ENCODE data around the gene MAST4. TPM values are rescaled to one million over a fixed set of nuclear protein-coding genes. Genes with fewer than 3 reads are reported as not detected.
A peak's percentile ranks its signal among the peaks of the same experiment; 100 is the strongest.

MAST4 gene
- total RNA-seq, 1 donor from 2014 or later = 0.99 TPM

GRCh38 chr5:66807743-66808142 lies 211.6 kb downstream of the MAST4 start:
- no peak for TF ChIP-seq EZH2 (IDR thresholded peaks at IDR 0.05)
- TF ChIP-seq CTCF (IDR thresholded peaks at IDR 0.05) = peak; percentile 35
- H3K4me3 Mint-ChIP-seq = no peak overlapping the region
- H3K36me3 ChIP-seq = no peaks in the 10 kb centered on the region
- peaks cover 9% of the 10 kb centered on the region for H3K4me1 ChIP-seq
- H3F3A ChIP-seq (ENCODE audit: low read depth) = no peaks in the 10 kb centered on the region
- H3K27me3 Mint-ChIP-seq (ENCODE audit: insufficient read depth, low read depth) = no peaks in the 10 kb centered on the region
- H3K9me3 Mint-ChIP-seq = no peaks in the 10 kb centered on the region
- no peaks in the 10 kb centered on the region for H3K79me2 ChIP-seq (ENCODE audit: low read depth)
- H3K27ac Mint-ChIP-seq = no peak overlapping the region
- H3K27ac ChIP-seq = no peak overlapping the region
- H4K20me1 ChIP-seq (ENCODE audit: low read depth) = no peaks in the 10 kb centered on the region
- H3K27me3 ChIP-seq = no peaks in the 10 kb centered on the region
- no peaks in the 10 kb centered on the region for H3K4me1 Mint-ChIP-seq
- peak overlapping the region; percentile 50 for H2AFZ ChIP-seq (replicated peaks)
- peak; percentile 21 for DNase-seq (ENCODE audit: low spot score)
- no peak overlapping the region for H3K4me3 ChIP-seq
- H3K9me3 ChIP-seq (ENCODE audit: low read depth) = no peaks in the 10 kb centered on the region
- H3K4me2 ChIP-seq = no peak overlapping the region
- no peaks in the 10 kb centered on the region for H3K36me3 Mint-ChIP-seq
- H3K9ac ChIP-seq = no peak overlapping the region

- Mint-ChIP-seq H3K27me3 (ENCODE audit: insufficient read depth, low read depth) (no peaks in the 10 kb centered on the region), H3K9me3 (no peaks in the 10 kb centered on the region), H3K4me1 (no peaks in the 10 kb centered on the region), H3K36me3 (no peaks in the 10 kb centered on the region), H3K27ac (no peak overlapping the region), H3K4me3 (no peak overlapping the region)
- H3K27me3 ChIP-seq = no peaks in the 10 kb centered on the region
- no peak overlapping the region for H3K27ac ChIP-seq
- no peak for TF ChIP-seq EZH2phosphoT487 (IDR thresholded peaks at IDR 0.05)
- no peak for TF ChIP-seq CTCF (IDR thresholded peaks at IDR 0.05)
- no peak for TF ChIP-seq EZH2 (IDR thresholded peaks at IDR 0.05)
- no peaks in the 10 kb centered on the region for H3K36me3 ChIP-seq
- no peaks in the 10 kb centered on the region for H4K20me1 ChIP-seq (ENCODE audit: low read depth)
- no peak overlapping the region for H2AFZ ChIP-seq (replicated peaks)
- no peaks in the 10 kb centered on the region for H3K79me2 ChIP-seq (ENCODE audit: low read depth)
- no peaks in the 10 kb centered on the region for H3K9me3 ChIP-seq (ENCODE audit: low read depth)
- no peaks in the 10 kb centered on the region for H3F3A ChIP-seq (ENCODE audit: low read depth)
- no peak for DNase-seq (ENCODE audit: low spot score)
- no peak overlapping the region for H3K4me3 ChIP-seq
- no peak overlapping the region for H3K9ac ChIP-seq
- peaks cover 9% of the 10 kb centered on the region for H3K4me1 ChIP-seq
- no peak overlapping the region for H3K4me2 ChIP-seq
These were observed 212.5 kb downstream of the MAST4 start for GRCh38 chr5:66808663-66809062.

GRCh38 chr5:66810151-66810550 lies 214.0 kb downstream of the MAST4 start:
- no peak overlapping the region for H3K27ac ChIP-seq
- Mint-ChIP-seq H3K4me3 (no peak overlapping the region), H3K9me3 (no peaks in the 10 kb centered on the region), H3K4me1 (no peaks in the 10 kb centered on the region), H3K36me3 (no peaks in the 10 kb centered on the region), H3K27me3 (ENCODE audit: insufficient read depth, low read depth) (no peaks in the 10 kb centered on the region), H3K27ac (no peak overlapping the region)
- H2AFZ ChIP-seq (replicated peaks) = no peak overlapping the region
- no peak overlapping the region for H3K4me3 ChIP-seq
- peaks cover 9% of the 10 kb centered on the region for H3K4me1 ChIP-seq
- no peaks in the 10 kb centered on the region for H3K27me3 ChIP-seq
- no peaks in the 10 kb centered on the region for H3K9me3 ChIP-seq (ENCODE audit: low read depth)
- no peak for DNase-seq (ENCODE audit: low spot score)
- no peaks in the 10 kb centered on the region for H4K20me1 ChIP-seq (ENCODE audit: low read depth)
- no peak overlapping the region for H3K4me2 ChIP-seq
- no peaks in the 10 kb centered on the region for H3K79me2 ChIP-seq (ENCODE audit: low read depth)
- H3K36me3 ChIP-seq = no peaks in the 10 kb centered on the region
- TF ChIP-seq EZH2phosphoT487 (IDR thresholded peaks at IDR 0.05) (no peak), EZH2 (IDR thresholded peaks at IDR 0.05) (no peak), CTCF (IDR thresholded peaks at IDR 0.05) (no peak)
- no peak overlapping the region for H3K9ac ChIP-seq
- no peaks in the 10 kb centered on the region for H3F3A ChIP-seq (ENCODE audit: low read depth)

All from neural progenitor cell (in vitro differentiated cells).